K562 treated with DMSO at 1 percent for 24 hours (cell line): ENCODE data around the gene LBHD2. TPM values are rescaled to one million over a fixed set of nuclear protein-coding genes. Genes with fewer than 3 reads are reported as not detected.

Source experiments
- total RNA-seq: library from RNA; unstranded; fragments of 300-600 nt; gene quantifications from 2 replicates; pipeline ENCODE4 v1.2.3, GENCODE V29; 2022; ENCODE audit warnings: low read depth; ENCODE audit not compliant: insufficient read depth

LBHD2 gene
- total RNA-seq = not detected in 2 replicates

GRCh38 chr14:103084021-103084919, at the start of gene LBHD2:
LBHD2 (plus strand) TSS chr14:103084210; CDS start chr14:103086013, 1,803 bp downstream.

GRCh38 chr14:103057372-103058163, 26.4 kb upstream of the LBHD2 start, which contains the start of gene CDC42BPB:
CDC42BPB (minus strand) TSS chr14:103057549; CDS start chr14:103057173, 376 bp downstream.

GRCh38 chr14:103094406-103095209, 10.6 kb downstream of the LBHD2 start, which contains the start of gene EXOC3L4:
EXOC3L4 (plus strand) TSS chr14:103094725; CDS start chr14:103100220, 5,495 bp downstream.

GRCh38 chr14:103122947-103123633, 39.1 kb downstream of the LBHD2 start, which contains the start of gene TNFAIP2:
TNFAIP2 (plus strand) TSS chr14:103123461; CDS start chr14:103126458, 2,997 bp downstream.

Other genes starting within 250 kb of the LBHD2 start
- gene AMN, start 161.5 kb upstream of the LBHD2 start, total RNA-seq = 0.94 TPM in 1 of 2 replicates, not detected in the other
- 32.0 and 32.2 TPM in 2 replicates for gene CDC42BPB, start 26.7 kb upstream of the LBHD2 start, total RNA-seq
- 2.5 and 3.5 TPM in 2 replicates for gene EXOC3L4, start 10.5 kb downstream of the LBHD2 start, total RNA-seq
- gene TNFAIP2, start 39.3 kb downstream of the LBHD2 start, total RNA-seq = 201 and 225 TPM in 2 replicates